ENCODE data around the gene UTP25.
"Not testable (repeated sequence)": the region's sequence is repeated elsewhere in the genome, so short reads cannot be mapped to it uniquely, and the experiment has no call there.

The UTP25 gene

GRCh38 chr1:209827384-209828262, at the start of gene UTP25:
Gene UTP25 (plus strand): TSS chr1:209827972. CDS start chr1:209828064, 92 bp downstream.
- in situ Hi-C loops (cut with MboI; ENCODE audit: low sequenced_read_pairs) = no loop called here

- in situ Hi-C loops (cut with MboI; ENCODE audit: low sequenced_read_pairs) = no loop called here
Observed at GRCh38 chr1:209778102-209778501, 49.7 kb upstream of the UTP25 start.

- in situ Hi-C loops (cut with MboI; ENCODE audit: low sequenced_read_pairs) = no loop called here
Observed at GRCh38 chr1:209780268-209780667, 47.5 kb upstream of the UTP25 start.

DNA sequence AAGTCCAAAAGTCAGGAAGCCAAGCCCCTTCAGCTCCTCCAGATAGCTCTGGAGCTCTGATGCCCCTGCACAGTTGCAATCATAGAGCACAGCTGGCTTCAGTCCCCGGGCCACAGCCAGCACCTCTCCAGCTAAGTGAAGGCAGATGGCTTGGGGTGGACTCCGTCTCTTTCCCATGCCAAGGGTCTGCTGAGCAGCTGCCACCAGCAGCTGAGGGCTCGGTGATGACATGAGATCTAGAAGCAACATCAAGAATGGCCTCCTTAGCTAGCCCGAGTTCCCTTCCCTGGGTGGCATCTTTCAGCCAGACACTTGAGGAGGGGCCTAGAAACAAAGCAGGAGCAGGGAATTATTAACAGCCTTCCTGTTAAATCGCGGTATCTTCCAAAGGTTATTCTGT, 44.4 kb upstream of the UTP25 start:
- in situ Hi-C loops (cut with MboI; ENCODE audit: low sequenced_read_pairs) = no loop called here

GRCh38 chr1:209784265-209785169, 43.3 kb upstream of the UTP25 start, which contains the start of gene C1orf74:
Gene C1orf74 (minus strand): TSS chr1:209784559. CDS start chr1:209783634, 925 bp downstream.
- in situ Hi-C loops (cut with MboI; ENCODE audit: low sequenced_read_pairs) = no loop called here

DNA sequence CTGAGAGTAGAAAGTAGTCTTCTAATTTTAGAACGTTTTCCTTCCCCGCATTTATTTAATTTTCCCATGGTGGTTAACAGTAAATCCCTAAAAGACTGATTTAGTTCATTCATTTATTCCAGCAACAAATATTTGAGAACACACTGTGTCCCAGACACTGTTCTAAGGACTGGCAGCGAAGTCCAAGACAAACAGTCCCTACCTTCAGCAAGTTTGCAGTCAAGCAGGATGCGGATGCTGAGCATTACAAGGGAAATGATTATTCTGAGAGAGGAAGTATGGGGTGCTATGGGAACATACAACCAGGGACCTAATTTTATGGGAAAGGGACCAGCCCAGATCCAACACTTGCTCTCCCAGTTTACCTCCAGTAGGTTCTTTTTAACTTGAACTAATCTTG, 42.2 kb upstream of the UTP25 start:
- in situ Hi-C loops (cut with MboI; ENCODE audit: low sequenced_read_pairs) = no loop called here

DNA sequence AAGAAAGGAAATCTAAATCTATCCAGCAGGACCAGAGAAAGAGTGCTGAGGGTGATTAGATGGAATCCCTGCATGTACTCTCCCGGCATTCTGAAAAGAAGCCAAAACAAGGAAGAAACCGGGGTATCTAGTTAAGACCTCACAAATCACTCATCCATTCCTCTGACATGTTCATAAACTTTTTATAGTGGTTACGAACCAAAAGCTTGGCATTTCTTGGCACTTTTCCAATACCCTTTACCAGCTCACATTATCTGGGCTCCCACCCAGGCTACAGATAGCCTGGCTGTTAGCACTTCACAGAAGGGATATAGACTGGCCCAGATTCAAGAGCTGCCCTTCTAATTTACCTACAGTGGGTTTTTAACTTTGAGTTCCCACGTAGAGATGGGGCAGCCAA, 41.6 kb upstream of the UTP25 start:
- in situ Hi-C loops (cut with MboI; ENCODE audit: low sequenced_read_pairs) = no loop called here

DNA sequence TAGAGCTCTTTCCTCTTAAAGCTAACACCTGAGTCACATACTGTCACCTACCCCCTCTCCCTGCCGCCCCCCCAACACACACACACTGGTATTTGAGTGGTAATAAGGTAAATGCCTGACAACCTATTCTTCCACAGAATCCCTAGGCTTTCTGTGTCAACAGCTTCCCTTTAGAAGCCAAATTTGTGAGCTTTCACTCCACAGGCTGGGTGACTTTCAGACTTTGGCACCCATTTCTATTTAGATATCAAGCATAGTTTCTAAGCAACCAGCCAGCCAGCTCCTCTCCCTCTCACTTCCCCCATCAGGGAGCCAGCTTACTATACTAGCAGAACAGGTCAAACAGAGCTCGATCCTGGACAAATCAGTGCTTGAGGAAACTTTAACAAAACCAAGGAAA, 40.2 kb upstream of the UTP25 start:
- in situ Hi-C loops (cut with MboI; ENCODE audit: low sequenced_read_pairs) = no loop called here

- in situ Hi-C loops (cut with MboI; ENCODE audit: low sequenced_read_pairs) = no loop called here
Observed at GRCh38 chr1:209789245-209789644, 38.5 kb upstream of the UTP25 start.

DNA sequence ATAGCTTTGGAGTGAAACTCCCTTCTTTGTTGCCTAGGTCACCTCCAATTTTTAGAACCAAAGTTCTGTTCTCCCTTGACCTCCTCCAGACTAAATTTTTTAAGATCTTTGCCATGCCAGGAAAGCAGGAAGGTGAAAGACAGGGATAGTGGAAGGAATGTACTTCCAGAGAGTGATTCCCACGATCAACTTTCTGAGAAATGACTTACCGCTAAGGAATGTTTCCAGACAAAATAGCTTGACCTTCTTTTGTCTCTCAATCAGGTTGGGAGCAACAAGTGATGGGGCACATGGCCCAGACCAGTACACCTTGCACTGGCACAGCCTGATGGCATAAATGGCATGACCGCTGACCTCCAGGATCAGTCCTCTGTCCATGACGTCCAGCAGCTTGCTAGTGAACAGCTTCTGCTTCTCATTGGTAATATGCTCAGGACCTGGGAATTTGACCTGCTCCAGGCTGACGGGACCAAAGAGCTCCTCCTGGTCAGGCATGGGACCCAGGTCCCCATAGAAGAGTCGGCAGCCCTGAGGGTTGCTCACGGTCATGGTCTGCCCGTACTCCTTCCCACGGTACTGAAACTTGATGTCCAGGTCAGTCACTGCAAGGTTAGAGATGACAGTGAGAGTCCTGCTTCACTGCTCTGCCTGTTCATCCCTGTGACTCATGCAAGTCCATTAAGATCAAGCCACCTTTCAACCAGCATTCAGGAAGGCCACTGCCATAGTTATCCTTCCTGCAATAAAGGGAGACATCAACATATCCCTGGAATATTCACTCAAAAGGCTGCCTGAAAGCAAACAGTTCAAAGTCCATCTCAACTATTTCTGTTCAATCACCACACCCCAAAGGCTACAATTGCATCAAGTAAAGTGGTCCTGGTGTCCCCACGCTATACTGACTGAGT, 37.2 kb upstream of the UTP25 start:
- in situ Hi-C loops (cut with MboI; ENCODE audit: low sequenced_read_pairs) = no loop called here

GRCh38 chr1:209791920-209792319, 35.9 kb upstream of the UTP25 start:
- in situ Hi-C loops (cut with MboI; ENCODE audit: low sequenced_read_pairs) = no loop called here

GRCh38 chr1:209793711-209794110, 34.1 kb upstream of the UTP25 start:
- in situ Hi-C loops (cut with MboI; ENCODE audit: low sequenced_read_pairs) = not testable (repeated sequence)

- in situ Hi-C loops (cut with MboI; ENCODE audit: low sequenced_read_pairs) = no loop called here
Observed at GRCh38 chr1:209797978-209798639, 29.7 kb upstream of the UTP25 start.

- in situ Hi-C loops (cut with MboI; ENCODE audit: low sequenced_read_pairs) = no loop called here
Observed at GRCh38 chr1:209800984-209801834, 26.6 kb upstream of the UTP25 start.

DNA sequence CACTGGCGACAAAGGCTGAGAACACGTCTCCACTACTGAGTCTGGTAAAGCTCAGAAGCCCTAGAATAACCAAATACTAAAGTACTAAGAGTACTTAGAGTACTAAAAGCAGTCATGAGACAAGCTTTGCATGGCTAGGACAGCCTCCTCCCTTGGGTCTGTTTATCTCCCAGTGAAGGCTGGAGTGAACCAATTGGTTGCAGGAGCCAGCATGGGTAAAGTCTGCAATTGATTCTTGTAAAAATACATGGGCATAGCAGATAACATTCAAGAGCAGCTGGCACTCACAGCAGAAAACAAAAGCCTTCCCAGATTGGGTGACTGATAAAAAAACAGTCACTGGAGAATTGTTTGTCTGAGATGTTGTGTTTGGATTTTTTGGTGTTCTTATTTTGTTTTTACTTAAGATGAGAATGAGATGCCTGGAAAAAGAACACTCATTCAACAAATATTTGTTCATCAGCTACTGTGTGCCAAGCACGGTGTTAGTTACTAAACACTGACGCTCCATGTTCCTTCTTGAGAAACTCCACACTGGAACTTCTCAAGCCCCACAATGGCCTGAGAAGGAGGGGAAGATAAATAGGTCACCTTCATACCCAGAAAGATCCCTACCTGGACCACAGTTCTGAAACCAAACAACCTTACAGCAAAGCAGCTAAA, 25.5 kb upstream of the UTP25 start:
- in situ Hi-C loops (cut with MboI; ENCODE audit: low sequenced_read_pairs) = no loop called here

DNA sequence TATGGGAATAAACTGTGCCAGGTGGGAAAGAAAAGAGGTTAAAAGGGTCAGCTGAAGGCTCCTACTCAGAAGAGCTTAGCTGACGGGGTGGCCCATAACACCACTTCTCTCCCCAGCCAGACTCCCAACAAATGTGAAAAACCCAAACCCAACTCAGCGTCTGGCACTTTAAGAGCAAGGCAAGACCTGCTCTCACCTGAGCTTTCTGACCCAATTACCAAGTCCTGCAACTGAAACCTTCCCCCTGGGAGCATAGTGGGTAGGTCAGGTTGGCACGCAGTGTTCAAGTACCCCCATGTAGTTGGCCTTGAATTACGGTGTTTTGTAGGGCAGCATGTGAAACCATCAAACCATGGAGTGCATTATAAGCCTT, 25.0 kb upstream of the UTP25 start:
- in situ Hi-C loops (cut with MboI; ENCODE audit: low sequenced_read_pairs) = no loop called here

DNA sequence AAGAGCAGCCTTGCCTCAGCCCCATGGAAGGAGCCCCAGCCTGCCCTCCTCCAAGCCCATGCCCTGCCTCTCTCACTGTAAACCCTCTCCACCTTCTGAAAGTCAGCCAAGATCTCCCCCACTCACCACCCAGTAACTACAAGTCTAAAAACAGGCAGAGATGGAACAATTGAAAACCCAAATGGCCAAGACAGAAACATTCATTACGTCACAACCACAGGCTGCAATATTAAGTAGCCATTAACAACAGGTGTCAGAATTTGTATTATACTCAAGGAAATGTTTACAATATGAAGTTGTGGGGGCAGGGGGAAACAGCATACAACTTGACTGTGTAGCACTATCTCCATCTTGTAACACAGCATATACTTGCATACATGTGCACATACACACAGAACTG, 24.2 kb upstream of the UTP25 start:
- in situ Hi-C loops (cut with MboI; ENCODE audit: low sequenced_read_pairs) = no loop called here

DNA sequence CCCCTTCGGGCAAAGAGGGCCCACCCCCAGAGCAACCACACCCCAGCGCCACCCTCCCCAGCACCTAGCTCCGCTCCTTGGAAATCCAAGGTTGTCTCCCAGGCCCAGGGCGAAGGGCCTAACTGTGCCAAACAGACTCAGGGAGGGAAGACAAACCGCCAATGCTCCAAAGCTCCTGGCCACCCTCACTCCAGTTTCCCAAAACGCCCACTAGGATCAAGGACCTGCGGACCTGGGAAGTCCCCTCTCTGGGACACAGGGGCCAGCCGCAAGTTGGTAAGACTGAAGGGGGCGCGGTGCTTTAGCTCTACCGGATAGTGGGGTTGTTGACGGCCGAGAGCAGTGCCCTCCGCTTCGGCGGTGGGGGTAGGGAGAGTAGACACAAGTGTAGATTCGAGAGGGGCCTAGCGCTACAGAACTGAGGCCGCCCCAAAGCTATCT, 22.4 kb upstream of the UTP25 start:
- in situ Hi-C loops (cut with MboI; ENCODE audit: low sequenced_read_pairs) = no loop called here
